K562 (cell line): Measurements from ENCODE around the gene ZNF24. TPM values are rescaled to one million over a fixed set of nuclear protein-coding genes. Genes with fewer than 3 reads are reported as not detected.

Source experiments
- ATAC-seq: fragments of 200-7000 bp; cut with Tn5 transposase; 3 replicates; pipeline ENCODE4 v1.9.1; 2020; ENCODE audit warnings: moderate library complexity
- BruUV-seq: library from RNA; stranded (reverse); fragments of 400-500 nt; replicated peaks from 2 replicates; lab custom pipeline; 2021; lab: Mats Ljungman, UMichigan
- CTCF ChIA-PET: fragments of 300-600 bp; formaldehyde crosslinking; extraction: SDS; loops from one replicate; lab custom pipeline; 2021; ENCODE audit warnings: low intra/inter-chr PET ratio; lab: Yijun Ruan, JAX
- POLR2A ChIA-PET: fragments of 300-600, 350-650 bp; sonication (Branson Sonifier 250); formaldehyde crosslinking; extraction: SDS; loops from one replicate; lab custom pipeline; 2021; ENCODE audit warnings: antibody characterized with exemption, inconsistent platforms; lab: Yijun Ruan, JAX
- DNase-seq, 4 experiments: peaks; one replicate each; pipeline versions ENCODE4 v3.0.0 to v3.0.0-alpha.2; 2011 to 2018; ENCODE audit warnings: low spot score in 3 of 4, mixed read lengths in 3 of 4; ENCODE audit errors: extremely low read depth in 1 of 4
- FAIRE-seq: peaks from 2 replicates; lab custom pipeline; 2011; peaks lifted over from hg19 to GRCh38; lab: Jason Lieb, UNC
- H2AFZ ChIP-seq: 2 replicates; pipeline ENCODE4 v1.6.0; 2011; ENCODE audit warnings: low read depth, low read length, control low read depth, inconsistent platforms
- H3K27ac ChIP-seq: fragments of 200-600 bp; 3 replicates; pipeline ENCODE4 v1.8.0; 2011; ENCODE audit warnings: low read depth, mild to moderate bottlenecking, control low read depth, inconsistent platforms, low read length, moderate library complexity, mixed read lengths; ENCODE audit errors: extremely low read depth
- H3K27me3 ChIP-seq, 2 experiments: fragments of 300-600 bp in 1 of 2; 2 replicates in 1 of 2; 3 replicates in 1 of 2; pipeline versions ENCODE4 v1.6.0 to v1.8.0; 2011; ENCODE audit warnings: inconsistent platforms in 2 of 2, low read length in 2 of 2, mild to moderate bottlenecking in 1 of 2, mixed read lengths in 1 of 2, moderate library complexity in 1 of 2; ENCODE audit not compliant: control insufficient read depth in 2 of 2, insufficient read depth in 2 of 2
- H3K36me3 ChIP-seq: fragments of 300-600 bp; 3 replicates; pipeline ENCODE4 v1.8.0; 2011; ENCODE audit warnings: mild to moderate bottlenecking, low read length, inconsistent platforms; ENCODE audit not compliant: control insufficient read depth, insufficient read depth
- H3K4me1 ChIP-seq, 2 experiments: fragments of 200-600 bp in 1 of 2; replicated peaks in 1 of 2; 2 replicates in 1 of 2; 3 replicates in 1 of 2; pipeline versions ENCODE4 v1.5.1 to v1.8.0; 2011; ENCODE audit warnings: inconsistent platforms in 2 of 2, low read length in 2 of 2, mild to moderate bottlenecking in 1 of 2, mixed read lengths in 1 of 2, moderate library complexity in 1 of 2; ENCODE audit not compliant: control insufficient read depth in 2 of 2, insufficient read depth in 2 of 2
- H3K4me2 ChIP-seq: 2 replicates; pipeline ENCODE4 v1.6.1; 2011; ENCODE audit warnings: low read length, control low read depth, inconsistent platforms, mixed read lengths; ENCODE audit not compliant: insufficient read depth
- H3K4me3 ChIP-seq: fragments of 200-600 bp; sonication (generic), shearing (Covaris generic); 2 replicates; pipeline ENCODE4 v1.5.1; 2016; ENCODE audit warnings: control low read depth, inconsistent platforms
- H3K79me2 ChIP-seq: fragments of 200-600 bp; 3 replicates; pipeline ENCODE4 v1.8.0; 2011; ENCODE audit warnings: low read length, inconsistent platforms; ENCODE audit not compliant: control insufficient read depth, insufficient read depth
- H3K9ac ChIP-seq, 2 experiments: 2 replicates each; pipeline versions ENCODE4 v1.6.0 to v1.6.1; 2011; ENCODE audit warnings: low read depth in 2 of 2, low read length in 2 of 2, control low read depth in 1 of 2, inconsistent platforms in 1 of 2, mild to moderate bottlenecking in 1 of 2, mixed read lengths in 1 of 2; ENCODE audit not compliant: insufficient read depth in 1 of 2
- H3K9me1 ChIP-seq: one replicate; pipeline ENCODE4 v1.6.0; 2011; ENCODE audit warnings: inconsistent platforms, mild to moderate bottlenecking, low read length, moderate library complexity; ENCODE audit not compliant: control insufficient read depth, insufficient read depth
- H3K9me3 ChIP-seq: replicated peaks from 2 replicates; pipeline ENCODE4 v1.5.1; 2011; ENCODE audit warnings: low read depth, low read length, inconsistent platforms; ENCODE audit not compliant: control insufficient read depth, insufficient read depth
- H4K20me1 ChIP-seq: replicated peaks from 2 replicates; pipeline ENCODE4 v1.6.1; 2011; ENCODE audit warnings: low read length, inconsistent platforms, mixed read lengths; ENCODE audit not compliant: control insufficient read depth, insufficient read depth
- CC2D1A ChIP-seq: fragments of 450-650 bp; IDR thresholded peaks from 2 replicates; pipeline ENCODE4 v1.6.1; 2017; ENCODE audit warnings: mild to moderate bottlenecking
- DPF2 ChIP-seq: fragments of 450-650 bp; IDR thresholded peaks from 2 replicates; pipeline ENCODE4 v1.6.1; 2016
- FOSL1 ChIP-seq: fragments of 200-800 bp; sonication (Bioruptor generic); conservative IDR thresholded peaks from 2 replicates; pipeline ENCODE4 v1.6.1; 2016; ENCODE audit warnings: missing genetic modification characterization, missing compliant biosample characterization
- GABPB2 ChIP-seq: fragments of 250-450 bp; sonication (Bioruptor Pico); conservative IDR thresholded peaks from 2 replicates; pipeline ENCODE4 v1.5.1; 2021; ENCODE audit warnings: mild to moderate bottlenecking
- GATA2 ChIP-seq: sonication (generic); formaldehyde crosslinking; IDR thresholded peaks from 2 replicates; pipeline ENCODE4 v1.4.0; 2020; ENCODE audit warnings: mild to moderate bottlenecking, missing genetic modification reagents
- MTA2 ChIP-seq: fragments of 450-650 bp; IDR thresholded peaks from 2 replicates; pipeline ENCODE4 v1.6.1; 2016; ENCODE audit warnings: low read depth
- SAFB ChIP-seq: fragments of 200-400 bp; formaldehyde crosslinking; IDR thresholded peaks from 2 replicates; pipeline ENCODE4 v1.6.1; 2017; ENCODE audit warnings: low read depth, low read length, borderline replicate concordance
- SIRT6 ChIP-seq: IDR thresholded peaks from one replicate; pipeline ENCODE4 v1.6.1; 2012; ENCODE audit warnings: low read depth, mild to moderate bottlenecking, control low read depth, inconsistent platforms, low read length, moderate library complexity
- SOX6 ChIP-seq: fragments of 450-650 bp; IDR thresholded peaks from 2 replicates; pipeline ENCODE4 v1.6.1; 2014; ENCODE audit warnings: mild to moderate bottlenecking
- SP1 ChIP-seq: sonication (generic); formaldehyde crosslinking; IDR thresholded peaks from 2 replicates; pipeline ENCODE4 v1.8.1; 2022; ENCODE audit warnings: mild to moderate bottlenecking, missing genetic modification reagents
- TAL1 ChIP-seq: fragments of 450-650 bp; IDR thresholded peaks from 2 replicates; pipeline ENCODE4 v1.6.1; 2016; ENCODE audit warnings: mild to moderate bottlenecking
- TCF3 ChIP-seq: sonication (generic); formaldehyde crosslinking; IDR thresholded peaks from 2 replicates; pipeline ENCODE4 v1.4.0; 2020; ENCODE audit warnings: mild to moderate bottlenecking, missing genetic modification reagents
- TRIM24 ChIP-seq, 2 experiments: fragments of 450-650 bp; IDR thresholded peaks; 2 replicates each; pipeline ENCODE4 v1.6.1; 2016
- YY1 ChIP-seq, 3 experiments: IDR thresholded peaks; 2 replicates each; pipeline ENCODE4 v1.6.1; 2011; ENCODE audit warnings: low read length in 2 of 3, mild to moderate bottlenecking in 2 of 3, moderate library complexity in 2 of 3, borderline replicate concordance in 1 of 3, control low read depth in 1 of 3, low read depth in 1 of 3; ENCODE audit not compliant: insufficient read depth in 3 of 3, insufficient replicate concordance in 2 of 3, control insufficient read depth in 1 of 3, insufficient read length in 1 of 3; ENCODE audit errors: extremely low read depth in 1 of 3
- ZNF316 ChIP-seq: fragments of 450-650 bp; IDR thresholded peaks from 2 replicates; pipeline ENCODE4 v1.6.1; 2016
- ZNF778 ChIP-seq: fragments of 450-650 bp; formaldehyde crosslinking; IDR thresholded peaks from 2 replicates; pipeline ENCODE4 v1.4.0; 2020; ENCODE audit warnings: mild to moderate bottlenecking, moderate library complexity
- WGBS: fragments of 100-300 bp; shearing (Covaris generic); methylation state at CpG from one replicate; pipeline ENCODE4 v1.1.6; 2016; ENCODE audit warnings: low coverage, mixed read lengths; ENCODE audit not compliant: insufficient coverage; ENCODE audit errors: missing lambda C conversion rate; 5-methylcytosine and 5-hydroxymethylcytosine counted together
- in situ Hi-C: fragments of 300-500 bp; cut with MboI; formaldehyde crosslinking; loops from 4 replicates; pipeline ENCODE4 v1.15.0; 2018; ENCODE audit warnings: inconsistent platforms, mixed read lengths
- intact Hi-C: fragments of 100-400 bp; cut with micrococcal nuclease; formaldehyde crosslinking; loops from 2 replicates; pipeline ENCODE4 v1.14.2; 2022
- polyA plus RNA-seq, 8 experiments: library from polyadenylated mRNA; depleted of rRNA in 4 of 8; stranded (reverse) in 5 of 8; unstranded in 3 of 8; fragments of >200 nt; fragmentation: Nextera tagmentation in 2 of 8; fragmentation: Illumina TruSeq in 1 of 8; extraction: Ambion mirVana in 2 of 8; extraction: Trizol in 1 of 8; gene quantifications; 2 replicates each; pipeline versions ENCODE4 v1.2.1 to v1.2.3, GENCODE V29; 2011 to 2014; ENCODE audit warnings: inconsistent platforms in 1 of 8, missing spikeins in 1 of 8
- total RNA-seq, 7 experiments: library from RNA; depleted of rRNA in 6 of 7; stranded (reverse); fragments of >200 nt in 6 of 7; fragmentation: Illumina TruSeq in 2 of 7; extraction: Trizol in 2 of 7; gene quantifications; 2 replicates each; pipeline versions ENCODE4 v1.2.1 to v1.2.3, GENCODE V29; 2011 to 2021; ENCODE audit warnings: low replicate concordance in 1 of 7

Gene ZNF24
- total and polyA plus RNA-seq, 9 of the 15 experiments (the other 6 are each of a cell fraction or from before 2014, with no cell fraction given): 35.7 to 72.8 (median 54.1) TPM

- CTCF ChIA-PET: no interaction called here
- Histone ChIP-seq H2AFZ (no peak overlapping the region), H3K36me3 (no peaks in the 10 kb centered on the region), H3K79me2 (no peaks in the 10 kb centered on the region), H3K9me3 (no peaks in the 10 kb centered on the region), H4K20me1 (no peaks in the 10 kb centered on the region), H3K9me1 (no peaks in the 10 kb centered on the region), H3K4me2 (no peak overlapping the region)
- DNase-seq (no peak), FAIRE-seq (no peak)
- intact Hi-C loops (no loop called here), in situ Hi-C loops (no loop called here)
- BruUV-seq: no TSS peak
- TF ChIP-seq FOSL1 (tag) (no peak), SAFB (no peak), CC2D1A (no peak), TCF3 (no peak)
- TF ChIP-seq, all 486 proteins: peak for 0
- H3K4me1 ChIP-seq: peaks cover 0 to 7% of the 10 kb centered on the region in 2 experiments; a peak in 3 of 5 replicates
- no peaks in the 10 kb centered on the region for H3K27me3 ChIP-seq
- H3K9ac ChIP-seq: no peak overlapping the region
- POLR2A ChIA-PET: interaction anchor here (1.4 kb wide), 1 partner anchor 11 kb away, joined by 7 read pairs; no protein-coding TSS in a partner anchor
- no peak overlapping the region for H3K27ac ChIP-seq
- ATAC-seq: no peak
- no peak overlapping the region for H3K4me3 ChIP-seq
Observed at GRCh38 chr18:35362531-35362930, 18.3 kb upstream of the ZNF24 start.

DNA sequence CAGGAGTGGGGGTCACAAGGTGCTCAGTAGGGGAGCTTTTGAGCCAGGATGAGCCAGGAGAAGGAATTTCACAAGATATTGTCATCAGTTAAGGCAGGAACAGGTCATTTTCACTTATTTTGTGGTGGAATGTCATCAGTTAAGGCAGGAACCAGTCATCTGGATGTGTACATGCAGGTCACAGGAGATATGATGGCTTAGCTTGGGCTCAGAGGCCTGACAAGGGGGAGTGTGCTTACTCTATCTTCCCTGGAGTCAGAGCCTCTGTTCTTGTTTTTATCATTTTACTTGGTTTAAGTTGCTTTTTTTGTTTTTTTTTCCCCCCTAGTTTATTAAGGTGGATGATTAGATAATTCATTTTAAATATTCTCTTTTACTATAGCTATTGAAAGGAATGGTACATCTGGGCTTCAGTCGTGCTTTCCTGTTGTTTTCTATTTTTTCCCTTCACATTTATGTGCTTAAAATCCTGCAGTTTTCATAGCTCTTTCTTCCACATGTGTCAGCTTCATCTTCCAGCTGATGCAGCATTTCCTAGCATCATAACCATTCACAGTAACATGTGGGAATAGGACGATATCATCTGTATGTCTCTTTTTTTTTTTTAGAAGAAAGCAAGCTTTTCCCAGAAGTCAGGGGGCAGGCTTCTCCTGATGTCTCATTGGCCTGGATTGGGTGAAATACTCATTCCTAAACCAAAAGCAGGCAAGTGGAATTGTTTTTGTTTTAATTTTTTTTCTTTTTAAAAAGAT is 17.5 kb upstream of the ZNF24 start:
- Histone ChIP-seq H3K27ac (no peak overlapping the region), H3K36me3 (no peaks in the 10 kb centered on the region), H2AFZ (no peak overlapping the region), H3K9ac (no peak overlapping the region), H3K27me3 (no peaks in the 10 kb centered on the region), H3K4me2 (no peak overlapping the region), H3K4me1 (peaks cover 0 to 7% of the 10 kb centered on the region in 2 experiments; a peak in 3 of 5 replicates), H4K20me1 (no peaks in the 10 kb centered on the region), H3K9me1 (no peaks in the 10 kb centered on the region), H3K4me3 (no peak overlapping the region), H3K9me3 (no peaks in the 10 kb centered on the region), H3K79me2 (no peaks in the 10 kb centered on the region)
- 3% methylated on average over 2 of the region's 2 CpGs for WGBS
- intact Hi-C loops: no loop called here
- no peak for DNase-seq
- in situ Hi-C loops: no loop called here
- ATAC-seq: peak; percentile 54; the same call in 1 of the 3 replicates
- no peak for FAIRE-seq
- ChIA-PET CTCF (no interaction called here), POLR2A (interaction anchor here (0.5 to 1.4 kb wide), 3 partner anchors 12 to 504 kb away, joined by 3 to 7 read pairs (median 3); no protein-coding TSS in a partner anchor)
- BruUV-seq: no TSS peak
- peak; percentile 34; the same call in 1 of the 2 replicates for TF ChIP-seq GATA2 (CRISPR knock-in tag)
- TF ChIP-seq TAL1: peak; percentile 43
- TF ChIP-seq DPF2: 0 out of 2 replicates have a peak, but pooled peaks have one; percentile 29
- no peak for TF ChIP-seq YY1 (IDR thresholded peaks at IDR 0.05; ENCODE audit: borderline replicate concordance in 1 of 3, control insufficient read depth in 1 of 3, extremely low read depth in 1 of 3, insufficient read depth in 3 of 3, insufficient read length in 1 of 3, insufficient replicate concordance in 2 of 3, low read depth in 1 of 3, low read length in 2 of 3)
- no peak for TF ChIP-seq MTA2
- 0 out of 4 replicates have a peak, but pooled peaks of 1 of the 2 experiments have one; percentile 15 for TF ChIP-seq TRIM24 (IDR thresholded peaks at IDR 0.05)
- TF ChIP-seq GABPB2: no peak
- TF ChIP-seq ZNF316: peak; percentile 60
- no peak for TF ChIP-seq SP1
- no peak for TF ChIP-seq SIRT6
- no peak for TF ChIP-seq ZNF778 (CRISPR knock-in tag)
- TF ChIP-seq SOX6: 0 out of 2 replicates have a peak, but pooled peaks have one; percentile 39
